Activated T-cell treated with anti-CD3 and anti-CD28 coated beads, Interleukin-2, amount 50 U/mL, for 24 hours (primary cell): ENCODE data around the gene MYO1E.
"Not testable (repeated sequence)": the region's sequence is repeated elsewhere in the genome, so short reads cannot be mapped to it uniquely, and the experiment has no call there.

Experiments used
- DNase-seq: peaks from one replicate; pipeline ENCODE4 v3.0.0-alpha.2; 2020
- H3K27ac Mint-ChIP-seq: 2 replicates; pipeline ENCODE4 v1.8.0; 2020; ENCODE audit warnings: mild to moderate bottlenecking, mixed read lengths
- H3K27me3 Mint-ChIP-seq: 2 replicates; pipeline ENCODE4 v1.8.0; 2020; ENCODE audit warnings: mixed read lengths
- H3K36me3 Mint-ChIP-seq: 2 replicates; pipeline ENCODE4 v1.8.0; 2020; ENCODE audit warnings: low read depth, mixed read lengths
- H3K4me1 Mint-ChIP-seq: 2 replicates; pipeline ENCODE4 v1.8.0; 2020; ENCODE audit warnings: low read depth, mixed read lengths
- H3K4me3 Mint-ChIP-seq: 2 replicates; pipeline ENCODE4 v1.8.0; 2020; ENCODE audit warnings: mild to moderate bottlenecking, moderate library complexity, mixed read lengths
- H3K9me3 Mint-ChIP-seq: 2 replicates; pipeline ENCODE4 v1.8.0; 2020; ENCODE audit warnings: mixed read lengths

MYO1E gene

GRCh38 chr15:59372352-59373211, at the start of gene MYO1E:
Gene MYO1E, minus strand, starts transcription at chr15:59372871. Its CDS starts 371 bp downstream, at chr15:59372500.
- no peaks in the 10 kb centered on the region for H3K9me3 Mint-ChIP-seq
- H3K27me3 Mint-ChIP-seq: peaks cover 62% of the 10 kb centered on the region
- H3K4me1 Mint-ChIP-seq: peaks cover 25% of the 10 kb centered on the region
- H3K4me3 Mint-ChIP-seq: peak within 1 kb of the TSS; percentile 81
- peak within 1 kb of the TSS; percentile 57 for H3K27ac Mint-ChIP-seq
- peaks cover 2% of the 10 kb centered on the region for H3K36me3 Mint-ChIP-seq
- peak; percentile 57 for DNase-seq

GRCh38 chr15:59420986-59421618, 48.4 kb upstream of the MYO1E start:
- Mint-ChIP-seq H3K27me3 (peaks cover 27% of the 10 kb centered on the region), H3K36me3 (no peaks in the 10 kb centered on the region), H3K9me3 (no peaks in the 10 kb centered on the region), H3K27ac (no peak overlapping the region), H3K4me3 (no peak overlapping the region), H3K4me1 (peaks cover 8% of the 10 kb centered on the region)
- no peak for DNase-seq

- no peaks in the 10 kb centered on the region for H3K9me3 Mint-ChIP-seq
- no peak overlapping the region for H3K4me3 Mint-ChIP-seq
- H3K27ac Mint-ChIP-seq: no peak overlapping the region
- peaks cover 34% of the 10 kb centered on the region for H3K27me3 Mint-ChIP-seq
- DNase-seq: no peak
- peaks cover 8% of the 10 kb centered on the region for H3K4me1 Mint-ChIP-seq
- no peaks in the 10 kb centered on the region for H3K36me3 Mint-ChIP-seq
Observed at GRCh38 chr15:59420108-59420507, 47.4 kb upstream of the MYO1E start.

GRCh38 chr15:59419170-59419569, 46.5 kb upstream of the MYO1E start:
- Mint-ChIP-seq H3K9me3 (no peaks in the 10 kb centered on the region), H3K4me1 (peaks cover 8% of the 10 kb centered on the region), H3K27me3 (peaks cover 33% of the 10 kb centered on the region), H3K36me3 (no peaks in the 10 kb centered on the region), H3K4me3 (no peak overlapping the region), H3K27ac (no peak overlapping the region)
- no peak for DNase-seq

- Mint-ChIP-seq H3K4me3 (no peak overlapping the region), H3K27me3 (peaks cover 34% of the 10 kb centered on the region), H3K27ac (no peak overlapping the region), H3K36me3 (no peaks in the 10 kb centered on the region), H3K9me3 (no peaks in the 10 kb centered on the region), H3K4me1 (peaks cover 25% of the 10 kb centered on the region)
- no peak for DNase-seq
Observed at GRCh38 chr15:59416816-59417215, 44.1 kb upstream of the MYO1E start.

- DNase-seq: no peak
- Mint-ChIP-seq H3K27ac (no peak overlapping the region), H3K9me3 (no peaks in the 10 kb centered on the region), H3K4me1 (peaks cover 27% of the 10 kb centered on the region), H3K36me3 (no peaks in the 10 kb centered on the region), H3K4me3 (no peak overlapping the region), H3K27me3 (peaks cover 40% of the 10 kb centered on the region)
Observed at GRCh38 chr15:59413577-59413976, 40.9 kb upstream of the MYO1E start.

- peaks cover 26% of the 10 kb centered on the region for H3K27me3 Mint-ChIP-seq
- no peak overlapping the region for H3K4me3 Mint-ChIP-seq
- H3K27ac Mint-ChIP-seq: no peak overlapping the region
- H3K9me3 Mint-ChIP-seq: no peaks in the 10 kb centered on the region
- peaks cover 27% of the 10 kb centered on the region for H3K4me1 Mint-ChIP-seq
- H3K36me3 Mint-ChIP-seq: no peaks in the 10 kb centered on the region
- no peak for DNase-seq
Observed at GRCh38 chr15:59410391-59410896, 37.8 kb upstream of the MYO1E start.

- Mint-ChIP-seq H3K36me3 (no peaks in the 10 kb centered on the region), H3K4me3 (no peak overlapping the region), H3K4me1 (peaks cover 19% of the 10 kb centered on the region), H3K27me3 (peaks cover 15% of the 10 kb centered on the region), H3K27ac (no peak overlapping the region), H3K9me3 (no peaks in the 10 kb centered on the region)
- DNase-seq: no peak
Observed at GRCh38 chr15:59407946-59408345, 35.3 kb upstream of the MYO1E start.

- Mint-ChIP-seq H3K4me3 (no peak overlapping the region), H3K27ac (no peak overlapping the region)
Observed at GRCh38 chr15:59406446-59406845, 33.8 kb upstream of the MYO1E start.

GRCh38 chr15:59405079-59405478, 32.4 kb upstream of the MYO1E start:
- Mint-ChIP-seq H3K9me3 (no peaks in the 10 kb centered on the region), H3K4me3 (no peak overlapping the region), H3K36me3 (no peaks in the 10 kb centered on the region), H3K4me1 (peaks cover 2% of the 10 kb centered on the region), H3K27me3 (peaks cover 11% of the 10 kb centered on the region), H3K27ac (no peak overlapping the region)
- DNase-seq: no peak

More at GRCh38 chr15:59406446-59406845, 33.8 kb upstream of the MYO1E start:
- Mint-ChIP-seq H3K9me3 (no peaks in the 10 kb centered on the region), H3K27me3 (peaks cover 11% of the 10 kb centered on the region), H3K36me3 (no peaks in the 10 kb centered on the region), H3K4me1 (peaks cover 10% of the 10 kb centered on the region)
- DNase-seq: no peak

- no peak overlapping the region for H3K27ac Mint-ChIP-seq
- no peaks in the 10 kb centered on the region for H3K36me3 Mint-ChIP-seq
- no peak overlapping the region for H3K4me3 Mint-ChIP-seq
- no peaks in the 10 kb centered on the region for H3K9me3 Mint-ChIP-seq
- peaks cover 14% of the 10 kb centered on the region for H3K27me3 Mint-ChIP-seq
- no peaks in the 10 kb centered on the region for H3K4me1 Mint-ChIP-seq
- no peak for DNase-seq
Observed at GRCh38 chr15:59401824-59402569, 29.3 kb upstream of the MYO1E start.

- not testable (repeated sequence) for H3K36me3 Mint-ChIP-seq, H3K4me3 Mint-ChIP-seq, H3K9me3 Mint-ChIP-seq, DNase-seq, H3K4me1 Mint-ChIP-seq, H3K27ac Mint-ChIP-seq
- peaks cover 16% of the 10 kb centered on the region for H3K27me3 Mint-ChIP-seq
Observed at GRCh38 chr15:59401051-59401823, 28.6 kb upstream of the MYO1E start.

GRCh38 chr15:59400103-59400813, 27.6 kb upstream of the MYO1E start:
- H3K27ac Mint-ChIP-seq: no peak overlapping the region
- no peak for DNase-seq
- H3K4me1 Mint-ChIP-seq: no peaks in the 10 kb centered on the region
- no peaks in the 10 kb centered on the region for H3K9me3 Mint-ChIP-seq
- H3K4me3 Mint-ChIP-seq: no peak overlapping the region
- H3K36me3 Mint-ChIP-seq: no peaks in the 10 kb centered on the region
- peaks cover 21% of the 10 kb centered on the region for H3K27me3 Mint-ChIP-seq
